GM23338 (cell line): ENCODE data around the gene CYP19A1. TPM values are rescaled to one million over a fixed set of nuclear protein-coding genes. Genes with fewer than 3 reads are reported as not detected.

Source experiments
- ATAC-seq: fragments of 200-7000 bp; cut with Tn5 transposase; 3 replicates; pipeline ENCODE4 v1.9.1; 2020
- DNase-seq: peaks from one replicate; pipeline ENCODE4 v3.0.0-alpha.2; 2015; ENCODE audit warnings: low spot score
- H2AFZ ChIP-seq: fragments of 200-600 bp; sonication (generic); 2 replicates; pipeline ENCODE4 v1.8.0; 2016; ENCODE audit warnings: antibody characterized with exemption, mild to moderate bottlenecking, moderate library complexity
- H3F3A ChIP-seq: fragments of 200-600 bp; sonication (generic); replicated peaks from 2 replicates; pipeline ENCODE4 v1.8.0; 2017; ENCODE audit warnings: antibody characterized with exemption, mixed run types, low read depth
- H3K27ac ChIP-seq: fragments of 200-600 bp; sonication (generic); 2 replicates; pipeline ENCODE4 v1.6.1; 2016; ENCODE audit warnings: low read depth
- H3K27me3 ChIP-seq: fragments of 200-600 bp; sonication (generic); 2 replicates; pipeline ENCODE4 v1.8.0; 2016; ENCODE audit warnings: mild to moderate bottlenecking, mixed run types, moderate library complexity; ENCODE audit not compliant: insufficient read depth
- H3K36me3 ChIP-seq: fragments of 200-600 bp; sonication (generic); 2 replicates; pipeline ENCODE4 v1.8.0; 2016; ENCODE audit warnings: mild to moderate bottlenecking; ENCODE audit not compliant: insufficient read depth
- H3K4me1 ChIP-seq: fragments of 200-600 bp; sonication (generic); 2 replicates; pipeline ENCODE4 v1.8.0; 2016; ENCODE audit warnings: mild to moderate bottlenecking, moderate library complexity; ENCODE audit not compliant: insufficient read depth
- H3K4me2 ChIP-seq: fragments of 200-600 bp; sonication (generic); 2 replicates; pipeline ENCODE4 v1.7.1; 2017; ENCODE audit warnings: mixed run types
- H3K4me3 ChIP-seq: fragments of 200-600 bp; sonication (generic); 2 replicates; pipeline ENCODE4 v1.6.1; 2016; ENCODE audit warnings: mixed run types
- H3K79me2 ChIP-seq: fragments of 200-600 bp; sonication (generic); replicated peaks from 2 replicates; pipeline ENCODE4 v1.8.0; 2017; ENCODE audit warnings: mild to moderate bottlenecking; ENCODE audit not compliant: insufficient read depth
- H3K9me2 ChIP-seq: fragments of 200-600 bp; sonication (generic); 2 replicates; pipeline ENCODE4 v1.8.0; 2017; ENCODE audit not compliant: insufficient read depth
- H4K20me1 ChIP-seq: fragments of 200-600 bp; sonication (generic); replicated peaks from 2 replicates; pipeline ENCODE4 v1.8.0; 2017; ENCODE audit warnings: mild to moderate bottlenecking; ENCODE audit not compliant: insufficient read depth
- H3K27ac Mint-ChIP-seq: 2 replicates; pipeline ENCODE4 v1.8.0; 2020; ENCODE audit warnings: inconsistent platforms, mild to moderate bottlenecking, moderate library complexity, mixed read lengths
- H3K27me3 Mint-ChIP-seq: 3 replicates; pipeline ENCODE4 v1.8.0; 2022; ENCODE audit warnings: low read depth, mild to moderate bottlenecking, moderate library complexity, mixed read lengths, inconsistent platforms; ENCODE audit not compliant: insufficient read depth, poor library complexity
- H3K36me3 Mint-ChIP-seq: 3 replicates; pipeline ENCODE4 v1.8.0; 2021; ENCODE audit warnings: low read depth, mild to moderate bottlenecking, inconsistent platforms, moderate library complexity, mixed read lengths
- H3K4me1 Mint-ChIP-seq: 3 replicates; pipeline ENCODE4 v1.8.0; 2020; ENCODE audit warnings: mild to moderate bottlenecking, inconsistent platforms, mixed read lengths
- H3K4me3 Mint-ChIP-seq: 3 replicates; pipeline ENCODE4 v1.8.0; 2021; ENCODE audit warnings: moderate library complexity, mild to moderate bottlenecking, inconsistent platforms, mixed read lengths
- H3K9me3 Mint-ChIP-seq: 3 replicates; pipeline ENCODE4 v1.8.0; 2020; ENCODE audit warnings: moderate library complexity, mild to moderate bottlenecking, inconsistent platforms, mixed read lengths
- CREB1 ChIP-seq: fragments of 250-450 bp; sonication (Bioruptor Pico); IDR thresholded peaks from 2 replicates; pipeline ENCODE4 v1.5.0; 2020; ENCODE audit warnings: low read depth, mild to moderate bottlenecking, moderate library complexity
- CTCF ChIP-seq, 2 experiments: fragments of 200-600 bp in 1 of 2; sonication (generic) in 1 of 2; conservative IDR thresholded peaks; 2 replicates each; pipeline versions ENCODE4 v1.5.1 to v1.6.1; 2016 to 2017; ENCODE audit warnings: antibody characterized with exemption in 2 of 2, low read depth in 2 of 2, mild to moderate bottlenecking in 2 of 2, moderate library complexity in 1 of 2
- ETS1 ChIP-seq: IDR thresholded peaks from 2 replicates; pipeline ENCODE4 v1.6.1; 2016; ENCODE audit warnings: antibody characterized with exemption
- EZH2 ChIP-seq: fragments of 200-600 bp; sonication (generic); IDR thresholded peaks from one replicate; pipeline ENCODE4 v1.8.0; 2017; ENCODE audit warnings: antibody characterized with exemption, mild to moderate bottlenecking, low read depth; ENCODE audit not compliant: unreplicated experiment
- EZH2phosphoT487 ChIP-seq: fragments of 200-600 bp; sonication (generic); IDR thresholded peaks from one replicate; pipeline ENCODE4 v1.8.1; 2018; ENCODE audit warnings: antibody characterized with exemption; ENCODE audit not compliant: unreplicated experiment
- JUNB ChIP-seq: IDR thresholded peaks from one replicate; pipeline ENCODE4 v1.6.1; 2016; ENCODE audit warnings: antibody characterized with exemption; ENCODE audit not compliant: unreplicated experiment
- NANOG ChIP-seq: IDR thresholded peaks from 2 replicates; pipeline ENCODE4 v1.6.1; 2016; ENCODE audit warnings: antibody characterized with exemption, borderline replicate concordance
- STAT1 ChIP-seq: IDR thresholded peaks from one replicate; pipeline ENCODE4 v1.6.1; 2016; ENCODE audit warnings: antibody characterized with exemption; ENCODE audit not compliant: unreplicated experiment
- ZNF114 ChIP-seq: fragments of 250-450 bp; sonication (Bioruptor Pico); IDR thresholded peaks from 2 replicates; pipeline ENCODE4 v1.5.0; 2020; ENCODE audit warnings: mild to moderate bottlenecking, moderate library complexity
- ZNF462 ChIP-seq: fragments of 250-450 bp; sonication (Bioruptor Pico); IDR thresholded peaks from 2 replicates; pipeline ENCODE4 v1.5.0; 2020; ENCODE audit warnings: mild to moderate bottlenecking, moderate library complexity
- polyA plus RNA-seq: library from polyadenylated mRNA; unstranded; fragments of >200 nt; fragmentation: Nextera tagmentation; extraction: Ambion mirVana; gene quantifications from 2 replicates; pipeline ENCODE4 v1.2.1, GENCODE V29; 2016
- total RNA-seq: library from RNA; depleted of rRNA; stranded (reverse); fragments of >200 nt; shearing (Covaris generic); gene quantifications from 2 replicates; pipeline ENCODE4 v1.2.3, GENCODE V29; 2014

The CYP19A1 gene
- total and polyA plus RNA-seq, 2 experiments from 2014 or later, result 0.42 TPM; not detected in 1

DNA sequence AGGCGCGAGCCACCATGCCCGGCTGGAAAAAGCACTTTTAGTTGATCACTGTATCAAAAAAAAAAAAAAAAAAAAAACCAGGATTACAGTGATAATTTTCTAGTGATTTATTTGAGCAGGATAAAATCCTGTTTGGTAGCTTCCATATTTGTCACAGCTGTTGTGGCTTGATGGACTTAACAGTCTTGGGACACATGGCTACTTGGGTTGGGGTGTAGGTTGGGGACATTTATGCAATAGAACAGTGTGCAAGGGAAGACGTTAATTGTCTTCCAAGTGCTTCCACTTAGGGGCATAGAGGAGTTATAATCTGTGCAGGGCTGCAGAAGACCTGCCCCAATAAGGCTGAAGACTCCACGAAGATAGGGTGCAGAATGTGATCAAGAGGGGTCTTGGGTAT is 136.8 kb downstream of the CYP19A1 start:
- Histone ChIP-seq H3K9me2 (no peaks in the 10 kb centered on the region), H3K27ac (no peak overlapping the region), H3K4me2 (no peak overlapping the region), H3F3A (no peaks in the 10 kb centered on the region), H4K20me1 (no peaks in the 10 kb centered on the region), H3K4me1 (no peaks in the 10 kb centered on the region), H3K36me3 (no peaks in the 10 kb centered on the region), H3K27me3 (no peaks in the 10 kb centered on the region), H2AFZ (no peak overlapping the region), H3K4me3 (no peak overlapping the region), H3K79me2 (no peaks in the 10 kb centered on the region)
- Mint-ChIP-seq H3K27me3 (no peaks in the 10 kb centered on the region), H3K9me3 (no peaks in the 10 kb centered on the region), H3K27ac (no peak overlapping the region), H3K36me3 (no peaks in the 10 kb centered on the region), H3K4me3 (no peak overlapping the region), H3K4me1 (no peaks in the 10 kb centered on the region)
- DNase-seq, result no peak
- ATAC-seq, result no peak
- TF ChIP-seq EZH2phosphoT487 (no peak), STAT1 (no peak)

DNA sequence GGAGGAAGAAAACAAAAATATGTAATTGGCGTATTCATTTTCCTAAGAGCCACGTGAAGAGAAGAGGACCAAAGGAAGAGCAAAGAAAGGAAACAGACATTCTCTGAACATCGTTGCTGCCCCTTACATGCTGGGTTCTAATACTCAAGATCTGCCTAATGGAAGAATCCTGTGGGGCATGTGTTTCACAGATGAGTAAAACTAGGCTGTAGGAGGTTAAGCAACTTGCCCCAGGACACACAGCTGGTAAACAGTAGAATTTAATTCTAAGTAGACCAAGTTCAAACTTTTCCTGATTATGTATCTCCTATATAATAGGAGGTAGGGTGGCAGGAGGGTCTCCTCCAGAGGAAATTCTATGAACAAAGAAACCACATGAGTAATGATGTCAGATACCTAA is 137.6 kb downstream of the CYP19A1 start:
- no peak overlapping the region for H2AFZ ChIP-seq
- no peaks in the 10 kb centered on the region for H4K20me1 ChIP-seq
- no peaks in the 10 kb centered on the region for H3K27me3 ChIP-seq
- no peak overlapping the region for H3K4me3 ChIP-seq
- Mint-ChIP-seq H3K9me3 (no peaks in the 10 kb centered on the region), H3K36me3 (no peaks in the 10 kb centered on the region), H3K4me1 (no peaks in the 10 kb centered on the region), H3K27me3 (no peaks in the 10 kb centered on the region), H3K4me3 (no peak overlapping the region), H3K27ac (no peak overlapping the region)
- no peak overlapping the region for H3K4me2 ChIP-seq
- H3K79me2 ChIP-seq, result no peaks in the 10 kb centered on the region
- H3F3A ChIP-seq, result no peaks in the 10 kb centered on the region
- H3K36me3 ChIP-seq, result no peaks in the 10 kb centered on the region
- ATAC-seq, result no peak
- no peak overlapping the region for H3K27ac ChIP-seq
- no peaks in the 10 kb centered on the region for H3K9me2 ChIP-seq
- no peaks in the 10 kb centered on the region for H3K4me1 ChIP-seq
- no peak for DNase-seq
- TF ChIP-seq NANOG (no peak), ETS1 (no peak), JUNB (no peak), ZNF114 (CRISPR knock-in tag) (no peak), EZH2 (no peak), ZNF462 (CRISPR knock-in tag) (no peak), CREB1 (CRISPR knock-in tag) (no peak), CTCF (conservative IDR thresholded peaks at IDR 0.05; ENCODE audit: low read depth in 2 of 2) (no peak)
